D721Med (cell line): ENCODE measurements around the gene PJA2.

Experiments used
- DNase-seq: peaks from one replicate; pipeline ENCODE4 v3.0.0; 2011; ENCODE audit warnings: low spot score; ENCODE audit not compliant: insufficient read length
- FAIRE-seq: peaks from 2 replicates; lab custom pipeline; 2011; peaks lifted over from hg19 to GRCh38; lab: Jason Lieb, UNC
- TF ChIP-seq, protein P1 (sequence below): IDR thresholded peaks from 2 replicates; pipeline ENCODE4 v1.5.1; 2012; ENCODE audit warnings: mild to moderate bottlenecking, control low read depth; ENCODE audit not compliant: insufficient read depth; ENCODE audit errors: missing control alignments

Gene PJA2

DNA sequence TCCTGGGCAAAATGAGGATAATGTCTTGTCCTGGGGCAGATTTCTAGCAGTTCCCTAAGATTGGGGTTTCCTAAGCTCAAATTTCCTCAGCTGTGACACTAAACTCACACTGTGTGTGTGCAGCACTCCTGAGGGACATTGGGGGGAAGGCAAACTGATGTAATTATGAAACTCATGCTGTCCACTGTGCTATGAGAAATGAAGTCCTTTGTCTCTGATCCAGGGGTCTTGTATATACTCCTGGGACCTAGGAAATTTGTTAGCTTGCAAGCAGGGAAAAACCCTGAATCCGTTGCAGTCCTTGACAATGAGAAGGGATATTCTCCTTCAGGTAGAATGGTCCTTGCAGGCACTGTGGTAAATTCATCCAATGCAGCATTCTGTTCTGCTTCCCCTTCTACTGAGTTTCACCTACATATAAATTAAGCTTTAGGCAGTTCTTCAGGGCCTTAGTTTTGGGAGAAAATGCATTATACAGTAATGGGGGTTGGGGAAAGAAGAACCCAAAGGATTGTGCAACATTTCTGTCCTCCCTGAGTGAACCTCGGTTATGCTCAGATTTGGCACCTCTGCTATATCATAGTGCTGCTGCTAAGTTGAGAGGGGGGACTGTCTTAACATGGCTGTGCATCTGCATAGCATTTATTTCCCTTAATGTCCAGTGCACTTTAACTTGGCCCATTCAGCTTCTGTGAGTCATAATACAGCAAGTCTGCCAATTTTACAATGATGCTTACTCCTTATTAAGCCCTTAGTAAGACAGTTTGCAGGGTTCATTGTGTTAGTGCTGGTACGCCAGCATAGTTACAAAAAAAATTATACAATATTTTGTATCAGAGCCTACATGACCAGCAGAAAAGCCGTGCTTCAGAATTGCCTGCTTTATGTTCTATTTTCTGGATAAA, 80.2 kb downstream of the PJA2 start:
- DNase-seq (no peak), FAIRE-seq (no peak)
- TF ChIP-seq, protein P1, sequence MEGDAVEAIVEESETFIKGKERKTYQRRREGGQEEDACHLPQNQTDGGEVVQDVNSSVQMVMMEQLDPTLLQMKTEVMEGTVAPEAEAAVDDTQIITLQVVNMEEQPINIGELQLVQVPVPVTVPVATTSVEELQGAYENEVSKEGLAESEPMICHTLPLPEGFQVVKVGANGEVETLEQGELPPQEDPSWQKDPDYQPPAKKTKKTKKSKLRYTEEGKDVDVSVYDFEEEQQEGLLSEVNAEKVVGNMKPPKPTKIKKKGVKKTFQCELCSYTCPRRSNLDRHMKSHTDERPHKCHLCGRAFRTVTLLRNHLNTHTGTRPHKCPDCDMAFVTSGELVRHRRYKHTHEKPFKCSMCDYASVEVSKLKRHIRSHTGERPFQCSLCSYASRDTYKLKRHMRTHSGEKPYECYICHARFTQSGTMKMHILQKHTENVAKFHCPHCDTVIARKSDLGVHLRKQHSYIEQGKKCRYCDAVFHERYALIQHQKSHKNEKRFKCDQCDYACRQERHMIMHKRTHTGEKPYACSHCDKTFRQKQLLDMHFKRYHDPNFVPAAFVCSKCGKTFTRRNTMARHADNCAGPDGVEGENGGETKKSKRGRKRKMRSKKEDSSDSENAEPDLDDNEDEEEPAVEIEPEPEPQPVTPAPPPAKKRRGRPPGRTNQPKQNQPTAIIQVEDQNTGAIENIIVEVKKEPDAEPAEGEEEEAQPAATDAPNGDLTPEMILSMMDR = no peak

DNA sequence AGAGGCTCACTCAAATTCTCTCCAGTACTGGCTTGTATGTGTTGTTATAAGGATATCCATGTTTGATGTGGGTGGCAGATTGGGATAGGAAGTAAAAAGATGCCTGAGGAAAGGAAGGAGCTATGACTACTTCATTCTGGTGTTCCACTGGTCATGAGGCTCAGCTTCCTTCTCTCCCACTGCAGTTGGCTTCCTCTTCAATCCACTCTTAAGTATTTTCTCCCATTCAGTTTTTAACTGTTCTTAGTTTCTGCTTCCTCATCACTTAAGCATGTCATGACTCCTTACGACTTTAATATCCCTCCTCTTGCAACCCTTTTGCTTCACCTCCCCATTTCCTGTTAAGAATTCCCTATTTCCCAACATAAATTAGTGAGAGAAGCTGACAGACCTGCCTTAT, 81.1 kb downstream of the PJA2 start:
- FAIRE-seq (no peak), DNase-seq (no peak)
- TF ChIP-seq, protein P1 = no peak

DNA sequence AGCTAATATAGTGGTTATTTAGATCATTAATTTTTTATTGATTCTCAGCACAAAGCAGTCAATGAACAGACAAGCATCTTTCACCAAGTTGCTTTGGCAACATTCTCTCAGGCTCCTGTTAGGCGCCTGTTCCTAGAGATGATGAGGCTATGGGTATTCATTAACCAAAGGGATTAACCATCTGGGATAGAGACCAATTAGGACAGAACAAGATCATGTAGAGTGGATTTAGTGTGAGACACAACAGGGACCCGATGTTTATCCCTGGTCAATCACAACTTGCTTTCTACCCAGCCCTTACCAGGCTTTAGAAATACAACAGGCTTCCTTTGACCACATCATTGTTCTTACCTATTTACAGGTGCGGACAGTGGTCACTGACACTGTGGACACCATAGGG, 82.2 kb downstream of the PJA2 start:
- DNase-seq (peak; percentile 32), FAIRE-seq (peak; percentile 91)
- TF ChIP-seq, protein P1 = no peak

DNA sequence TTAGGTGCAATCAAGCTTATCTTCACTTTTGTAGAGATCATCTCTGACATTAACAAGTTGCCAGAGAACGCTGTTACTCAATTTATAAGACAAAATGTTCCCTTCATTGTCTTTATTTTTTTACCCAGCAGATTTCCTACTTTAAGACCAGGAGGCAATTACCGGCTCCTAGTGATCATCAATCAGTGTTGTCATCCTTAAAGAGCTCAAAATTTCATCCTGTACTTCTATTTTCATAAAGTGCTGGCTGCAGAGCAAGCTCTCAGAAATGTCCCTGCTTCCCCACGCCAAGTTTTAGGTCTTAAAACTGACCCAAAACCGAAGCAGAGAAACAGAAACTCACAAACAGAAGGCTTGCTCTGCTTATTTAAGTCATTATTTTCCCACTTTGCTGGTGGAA, 82.9 kb downstream of the PJA2 start:
- TF ChIP-seq, protein P1 = no peak
- FAIRE-seq (no peak), DNase-seq (no peak)

- DNase-seq = no peak
- TF ChIP-seq, protein P1 = no peak
- no peak for FAIRE-seq
These were observed 84.3 kb downstream of the PJA2 start for GRCh38 chr5:109325456-109325855.

- DNase-seq (no peak), FAIRE-seq (no peak)
- TF ChIP-seq, protein P1 = no peak
These were observed 84.8 kb downstream of the PJA2 start for GRCh38 chr5:109324931-109325330.

DNA sequence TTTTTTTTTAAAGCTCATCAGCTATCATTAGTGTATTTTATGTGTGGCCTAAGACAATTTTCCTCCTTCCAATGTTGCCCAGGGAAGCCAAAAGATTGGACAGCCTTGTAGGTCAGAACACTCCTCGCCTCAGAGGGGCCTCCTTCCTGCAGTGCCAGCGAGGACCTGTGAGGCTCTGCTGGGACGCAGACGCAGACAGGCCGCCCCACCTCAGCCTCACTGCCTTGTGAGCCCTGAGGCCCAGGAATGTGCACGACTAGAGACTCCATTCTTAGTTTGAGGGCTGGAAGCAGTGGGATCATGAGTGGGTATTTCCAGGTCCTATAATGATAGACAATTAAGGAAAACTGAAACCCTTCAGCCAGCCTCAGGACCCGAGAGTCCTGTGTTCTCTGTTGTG, 85.4 kb downstream of the PJA2 start:
- DNase-seq = no peak
- TF ChIP-seq, protein P1 = no peak
- no peak for FAIRE-seq
